Endothelial cell of umbilical vein (primary cell): ENCODE data around the gene PPM1L. TPM values are rescaled to one million over a fixed set of nuclear protein-coding genes. Genes with fewer than 3 reads are reported as not detected.

Source experiments
- BruUV-seq: library from RNA; stranded (reverse); fragments of 400-500 nt; replicated peaks from 2 replicates; lab custom pipeline; 2021; lab: Mats Ljungman, UMichigan
- CTCF ChIA-PET: fragments of 300-600, 350-600 bp; sonication (Branson Sonifier 250); formaldehyde crosslinking; loops from one replicate; lab custom pipeline; 2021; ENCODE audit warnings: antibody characterized with exemption, inconsistent platforms; lab: Charles Lee
- POLR2A ChIA-PET: fragments of 300-600, 350-600 bp; sonication (Branson Sonifier 250); formaldehyde crosslinking; loops from one replicate; lab custom pipeline; 2021; ENCODE audit warnings: antibody characterized with exemption, inconsistent platforms; lab: Charles Lee
- DNase-seq: peaks from one replicate; pipeline ENCODE4 v3.0.0-alpha.2; 2011; ENCODE audit warnings: low read depth, low spot score
- FAIRE-seq: peaks from 2 replicates; lab custom pipeline; 2011; peaks lifted over from hg19 to GRCh38; lab: Jason Lieb, UNC
- H2AFZ ChIP-seq: 2 replicates; pipeline ENCODE4 v1.6.0; 2012; ENCODE audit warnings: low read depth, low read length, control low read depth, inconsistent platforms
- H3K27ac ChIP-seq: 2 replicates; pipeline ENCODE4 v1.5.1; 2011; ENCODE audit warnings: low read depth, mild to moderate bottlenecking, control low read depth, low read length, moderate library complexity; ENCODE audit not compliant: insufficient read depth
- H3K27me3 ChIP-seq, 2 experiments: 2 replicates each; pipeline versions ENCODE4 v1.6.0 to v1.6.1; 2011; ENCODE audit warnings: low read length in 2 of 2, mixed read lengths in 1 of 2; ENCODE audit not compliant: control insufficient read depth in 2 of 2, insufficient read depth in 2 of 2
- H3K36me3 ChIP-seq, 2 experiments: 2 replicates in 1 of 2; 3 replicates in 1 of 2; pipeline ENCODE4 v1.5.1; 2011; ENCODE audit warnings: low read length in 2 of 2, mild to moderate bottlenecking in 1 of 2, moderate library complexity in 1 of 2; ENCODE audit not compliant: control insufficient read depth in 2 of 2, insufficient read depth in 2 of 2; ENCODE audit errors: extremely low read depth in 1 of 2
- H3K4me1 ChIP-seq: 3 replicates; pipeline ENCODE4 v1.5.1; 2011; ENCODE audit warnings: mild to moderate bottlenecking, low read length; ENCODE audit not compliant: control insufficient read depth, insufficient read depth; ENCODE audit errors: extremely low read depth
- H3K4me2 ChIP-seq: 2 replicates; pipeline ENCODE4 v1.6.1; 2011; ENCODE audit warnings: low read length, control low read depth, mixed read lengths; ENCODE audit not compliant: insufficient read depth
- H3K4me3 ChIP-seq, 3 experiments: fragments of 200-600 bp in 1 of 3; sonication (generic), shearing (Covaris generic) in 1 of 3; replicated peaks in 1 of 3; 2 replicates each; pipeline ENCODE4 v1.5.1; 2011 to 2016; ENCODE audit warnings: control low read depth in 3 of 3, low read length in 3 of 3, mild to moderate bottlenecking in 2 of 3, inconsistent platforms in 1 of 3, low read depth in 1 of 3, moderate library complexity in 1 of 3; ENCODE audit not compliant: insufficient read depth in 1 of 3
- H3K79me2 ChIP-seq: 2 replicates; pipeline ENCODE4 v1.6.0; 2012; ENCODE audit warnings: low read length, inconsistent platforms; ENCODE audit not compliant: control insufficient read depth, insufficient read depth
- H3K9ac ChIP-seq: replicated peaks from 2 replicates; pipeline ENCODE3; 2011; ENCODE audit warnings: low read length, control low read depth; ENCODE audit not compliant: insufficient read depth; ENCODE audit errors: extremely low read depth
- H3K9me1 ChIP-seq: replicated peaks from 3 replicates; pipeline ENCODE4 v1.6.0; 2011; ENCODE audit warnings: mild to moderate bottlenecking, low read length; ENCODE audit not compliant: control insufficient read depth, insufficient read depth; ENCODE audit errors: extremely low read depth
- H3K9me3 ChIP-seq: replicated peaks from 2 replicates; pipeline ENCODE4 v1.5.1; 2012; ENCODE audit warnings: low read length, inconsistent platforms; ENCODE audit not compliant: control insufficient read depth, insufficient read depth
- H4K20me1 ChIP-seq: replicated peaks from 2 replicates; pipeline ENCODE3; 2011; ENCODE audit warnings: mild to moderate bottlenecking, low read length; ENCODE audit not compliant: control insufficient read depth, insufficient read depth; ENCODE audit errors: extremely low read depth
- CTCF ChIP-seq, 2 donors: IDR thresholded peaks; 1 replicate in 1 of 2; 2 replicates in 1 of 2; pipeline ENCODE4 v1.5.1; 2011; ENCODE audit warnings: low read length in 2 of 2, mild to moderate bottlenecking in 2 of 2, moderate library complexity in 2 of 2, control low read depth in 1 of 2, inconsistent platforms in 1 of 2, low read depth in 1 of 2; ENCODE audit not compliant: insufficient read depth in 1 of 2; ENCODE audit errors: extremely low read depth in 1 of 2
- EZH2 ChIP-seq: IDR thresholded peaks from 2 replicates; pipeline ENCODE4 v1.6.1; 2012; ENCODE audit warnings: borderline replicate concordance, low read depth, mild to moderate bottlenecking, moderate library complexity, low read length, inconsistent platforms; ENCODE audit not compliant: severe bottlenecking
- FOS ChIP-seq: IDR thresholded peaks from 2 replicates; pipeline ENCODE4 v1.6.1; 2011; ENCODE audit warnings: mild to moderate bottlenecking, low read length, moderate library complexity, borderline replicate concordance; ENCODE audit not compliant: insufficient read depth
- GATA2 ChIP-seq: IDR thresholded peaks from 2 replicates; pipeline ENCODE4 v1.7.0; 2011; ENCODE audit warnings: low read depth, mild to moderate bottlenecking, moderate library complexity, mixed read lengths, low read length; ENCODE audit not compliant: insufficient read length, insufficient read depth
- JUN ChIP-seq: IDR thresholded peaks from 2 replicates; pipeline ENCODE4 v1.6.1; 2011; ENCODE audit warnings: borderline replicate concordance, low read depth; ENCODE audit not compliant: insufficient read length, insufficient read depth
- MAX ChIP-seq: IDR thresholded peaks from 2 replicates; pipeline ENCODE4 v1.6.1; 2011; ENCODE audit not compliant: insufficient read depth, insufficient read length
- MYC ChIP-seq: IDR thresholded peaks from one replicate; pipeline ENCODE4 v1.6.1; 2011; ENCODE audit warnings: mild to moderate bottlenecking, low read depth, low read length
- POLR2A ChIP-seq: IDR thresholded peaks from 2 replicates; pipeline ENCODE4 v1.6.1; 2012; ENCODE audit warnings: low read depth, mild to moderate bottlenecking, control low read depth, low read length
- POLR2AphosphoS5 ChIP-seq: IDR thresholded peaks from 2 replicates; pipeline ENCODE4 v1.6.1; 2012; ENCODE audit warnings: low read depth, mild to moderate bottlenecking, control low read depth, low read length, moderate library complexity; ENCODE audit not compliant: insufficient read depth
- dilution Hi-C: fragments of 300-500 bp; cut with MboI; formaldehyde crosslinking; loops from one replicate; pipeline ENCODE4 v1.15.0; 2019; ENCODE audit warnings: low sequenced_read_pairs; ENCODE audit not compliant: extremely low pct_ligation_motif_present
- intact Hi-C: fragments of 100-400 bp; cut with micrococcal nuclease; formaldehyde crosslinking; loops from one replicate; pipeline ENCODE4 v1.10.0; 2022
- polyA plus RNA-seq, 4 experiments: library from polyadenylated mRNA; depleted of rRNA in 3 of 4; stranded (reverse) in 3 of 4; unstranded in 1 of 4; fragments of >200 nt; gene quantifications; 2 replicates each; pipeline versions ENCODE4 v1.2.1 to v1.2.3, GENCODE V29; 2011 to 2012; ENCODE audit warnings: missing spikeins in 1 of 4
- total RNA-seq: library from RNA; stranded (reverse); gene quantifications from 2 replicates; pipeline ENCODE4 v1.2.3, GENCODE V29; 2021

PPM1L gene
- total and polyA plus RNA-seq, 2 donors (not counting 3 experiments of a cell fraction or from before 2014, with no cell fraction given), result 0.63 to 2.9 TPM

- Histone ChIP-seq H3K4me3 (no peak overlapping the region), H3K36me3 (no peaks in the 10 kb centered on the region), H3K27ac (no peak overlapping the region), H3K9me3 (no peaks in the 10 kb centered on the region), H3K4me1 (no peaks in the 10 kb centered on the region), H3K9ac (no peak overlapping the region), H3K27me3 (no peaks in the 10 kb centered on the region), H3K4me2 (no peak overlapping the region), H4K20me1 (no peaks in the 10 kb centered on the region), H3K79me2 (no peaks in the 10 kb centered on the region), H2AFZ (no peak overlapping the region), H3K9me1 (no peaks in the 10 kb centered on the region)
- POLR2A ChIA-PET, result no interaction called here
- TF ChIP-seq POLR2AphosphoS5 (no peak), EZH2 (no peak), GATA2 (no peak), JUN (no peak), MYC (no peak), MAX (no peak), POLR2A (no peak), CTCF (IDR thresholded peaks at IDR 0.05; ENCODE audit: extremely low read depth in 1 of 2, insufficient read depth in 1 of 2, low read depth in 1 of 2, low read length in 2 of 2) (no peak), FOS (no peak)
- intact Hi-C loops, result no loop called here
- FAIRE-seq (no peak), DNase-seq (no peak)
- BruUV-seq, result no TSS peak
- CTCF ChIA-PET, result interaction anchor here (1.0 to 1.4 kb wide), 2 partner anchors 7 to 32 kb away, joined by 3 read pairs; no protein-coding TSS in a partner anchor
- dilution Hi-C loops, result no loop called here
Observed at GRCh38 chr3:160999274-160999673, 243.2 kb downstream of the PPM1L start.
